ENCODE data around the gene WASHC3. TPM values are rescaled to one million over a fixed set of nuclear protein-coding genes. Genes with fewer than 3 reads are reported as not detected.

Gene WASHC3
- total RNA-seq, 2 donors from 2014 or later, result 44.1 to 52.6 TPM

DNA sequence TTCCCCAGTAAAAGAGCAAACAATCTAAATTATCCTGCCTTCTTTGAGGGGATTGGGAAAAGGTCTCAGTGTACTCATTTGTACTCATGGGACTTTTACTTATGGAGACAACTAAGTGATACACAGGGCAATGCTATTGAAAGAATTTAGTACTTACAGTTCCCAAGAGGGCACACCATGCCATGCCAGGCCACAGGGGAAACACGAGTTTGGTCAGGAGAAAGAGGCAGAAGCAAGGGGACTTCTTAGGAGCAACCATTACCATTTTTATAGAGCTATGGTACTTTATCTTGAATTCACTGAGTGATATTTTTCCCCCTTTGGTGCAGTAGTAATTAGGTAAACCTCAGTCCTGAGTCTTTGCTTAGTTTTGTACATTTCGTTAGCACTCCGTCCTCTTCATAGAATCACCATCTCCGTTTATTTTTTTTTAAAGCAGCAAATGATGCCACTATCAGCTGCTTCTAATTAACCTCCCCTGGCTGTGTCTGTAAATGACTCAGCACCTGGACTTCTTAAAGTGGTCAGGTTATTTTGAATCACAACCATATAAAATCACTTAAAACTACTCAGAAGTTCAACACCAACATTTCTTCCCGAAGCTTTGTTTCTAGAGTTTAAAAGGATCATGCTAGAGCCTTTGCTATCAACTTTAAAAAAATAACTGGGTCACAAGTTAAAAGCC is 5.9 kb upstream of the WASHC3 start:
- Histone ChIP-seq H3K4me1 (no peaks in the 10 kb centered on the region), H3K27ac (no peak overlapping the region), H3K27me3 (no peaks in the 10 kb centered on the region), H3K4me3 (no peak overlapping the region), H3K9me3 (no peaks in the 10 kb centered on the region), H3K36me3 (no peaks in the 10 kb centered on the region)
- TF ChIP-seq, protein P1, sequence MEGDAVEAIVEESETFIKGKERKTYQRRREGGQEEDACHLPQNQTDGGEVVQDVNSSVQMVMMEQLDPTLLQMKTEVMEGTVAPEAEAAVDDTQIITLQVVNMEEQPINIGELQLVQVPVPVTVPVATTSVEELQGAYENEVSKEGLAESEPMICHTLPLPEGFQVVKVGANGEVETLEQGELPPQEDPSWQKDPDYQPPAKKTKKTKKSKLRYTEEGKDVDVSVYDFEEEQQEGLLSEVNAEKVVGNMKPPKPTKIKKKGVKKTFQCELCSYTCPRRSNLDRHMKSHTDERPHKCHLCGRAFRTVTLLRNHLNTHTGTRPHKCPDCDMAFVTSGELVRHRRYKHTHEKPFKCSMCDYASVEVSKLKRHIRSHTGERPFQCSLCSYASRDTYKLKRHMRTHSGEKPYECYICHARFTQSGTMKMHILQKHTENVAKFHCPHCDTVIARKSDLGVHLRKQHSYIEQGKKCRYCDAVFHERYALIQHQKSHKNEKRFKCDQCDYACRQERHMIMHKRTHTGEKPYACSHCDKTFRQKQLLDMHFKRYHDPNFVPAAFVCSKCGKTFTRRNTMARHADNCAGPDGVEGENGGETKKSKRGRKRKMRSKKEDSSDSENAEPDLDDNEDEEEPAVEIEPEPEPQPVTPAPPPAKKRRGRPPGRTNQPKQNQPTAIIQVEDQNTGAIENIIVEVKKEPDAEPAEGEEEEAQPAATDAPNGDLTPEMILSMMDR (IDR thresholded peaks at IDR 0.05), result no peak
- no peak for DNase-seq (ENCODE audit: low spot score)

DNA sequence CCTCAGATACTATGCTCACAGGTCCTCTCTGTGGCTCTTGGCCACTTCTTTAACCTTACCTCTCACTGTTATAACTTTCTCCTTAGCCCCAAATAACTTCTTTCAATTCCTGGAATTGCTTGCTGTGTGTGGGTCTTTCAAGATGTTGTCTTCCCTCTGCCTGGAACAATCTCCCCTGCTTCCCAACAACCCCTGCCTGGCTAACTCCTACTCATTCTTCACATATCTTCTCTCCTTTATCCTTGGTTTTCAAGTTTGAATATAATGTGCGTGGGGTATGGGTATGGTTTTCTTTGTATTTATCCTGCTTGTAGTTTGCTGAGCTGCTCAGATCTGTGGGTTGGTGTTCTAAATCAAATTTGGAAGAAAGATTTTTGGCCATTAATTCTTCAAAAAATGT is 2.7 kb upstream of the WASHC3 start:
- H3K4me1 ChIP-seq, result peaks cover 0 to 4% of the 10 kb centered on the region in 2 donors
- DNase-seq (ENCODE audit: low spot score), result no peak
- no peak overlapping the region for H3K27ac ChIP-seq
- H3K4me3 ChIP-seq, result no peak overlapping the region
- H3K36me3 ChIP-seq, result no peaks in the 10 kb centered on the region
- TF ChIP-seq, protein P1 (IDR thresholded peaks at IDR 0.05), result no peak
- no peaks in the 10 kb centered on the region for H3K9me3 ChIP-seq
- no peaks in the 10 kb centered on the region for H3K27me3 ChIP-seq

DNA sequence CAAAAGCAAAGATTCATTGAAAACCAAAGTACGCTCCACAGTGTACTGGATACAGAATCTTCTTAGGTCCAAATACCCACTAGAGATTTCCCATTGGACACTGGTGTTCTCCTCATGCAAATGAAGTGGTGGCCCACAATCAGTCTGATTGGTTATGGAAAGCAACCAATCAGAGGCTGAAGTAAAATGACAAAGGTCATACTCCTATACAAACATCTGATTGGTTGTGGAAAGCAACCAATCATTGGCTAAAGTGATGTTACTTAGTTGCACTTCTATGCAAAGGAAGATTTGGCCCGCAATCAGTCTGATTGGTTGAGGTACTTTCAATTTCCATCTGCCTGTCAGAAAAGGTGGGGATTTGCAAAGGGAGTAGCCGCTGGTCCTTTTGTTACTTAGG is 1.3 kb upstream of the WASHC3 start:
- no peaks in the 10 kb centered on the region for H3K27me3 ChIP-seq
- TF ChIP-seq, protein P1 (IDR thresholded peaks at IDR 0.05), result no peak
- H3K4me3 ChIP-seq, result no peak overlapping the region
- peaks cover 0 to 4% of the 10 kb centered on the region in 2 donors for H3K4me1 ChIP-seq
- no peaks in the 10 kb centered on the region for H3K9me3 ChIP-seq
- no peaks in the 10 kb centered on the region for H3K36me3 ChIP-seq
- no peak overlapping the region for H3K27ac ChIP-seq
- no peak for DNase-seq (ENCODE audit: low spot score)

DNA sequence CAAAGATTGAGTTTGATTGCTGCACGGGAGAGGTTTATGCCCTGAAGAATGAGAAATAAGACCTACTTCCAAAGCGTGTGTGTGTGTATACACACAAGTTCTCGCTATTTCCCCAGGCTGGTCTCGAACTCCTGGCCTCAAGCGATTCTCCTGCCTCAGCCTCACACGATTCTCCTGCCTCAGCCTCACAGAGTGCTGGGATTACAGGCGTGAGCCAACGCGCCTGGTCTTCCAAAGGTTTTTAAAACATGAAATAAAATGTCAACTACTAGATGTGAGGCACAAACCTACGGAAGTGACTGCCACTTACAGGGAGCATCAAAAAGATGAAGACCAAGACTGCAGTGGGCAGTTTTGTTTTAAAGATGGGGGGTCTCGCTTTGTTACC is 622 bp upstream of the WASHC3 start:
- Histone ChIP-seq H3K27me3 (no peaks in the 10 kb centered on the region), H3K36me3 (no peaks in the 10 kb centered on the region), H3K4me1 (peaks cover 0 to 4% of the 10 kb centered on the region in 2 donors), H3K4me3 (peak overlapping the region; percentile 57 to 77), H3K9me3 (no peaks in the 10 kb centered on the region), H3K27ac (no peak overlapping the region)
- TF ChIP-seq, protein P1 (IDR thresholded peaks at IDR 0.05), result no peak
- no peak for DNase-seq (ENCODE audit: low spot score)

- H3K4me3 ChIP-seq, result peak overlapping the region; percentile 57 to 77
- TF ChIP-seq, protein P1 (IDR thresholded peaks at IDR 0.05), result no peak
- no peaks in the 10 kb centered on the region for H3K27me3 ChIP-seq
Observed at GRCh38 chr12:102061096-102061559, 663 bp downstream of the WASHC3 start.

DNA sequence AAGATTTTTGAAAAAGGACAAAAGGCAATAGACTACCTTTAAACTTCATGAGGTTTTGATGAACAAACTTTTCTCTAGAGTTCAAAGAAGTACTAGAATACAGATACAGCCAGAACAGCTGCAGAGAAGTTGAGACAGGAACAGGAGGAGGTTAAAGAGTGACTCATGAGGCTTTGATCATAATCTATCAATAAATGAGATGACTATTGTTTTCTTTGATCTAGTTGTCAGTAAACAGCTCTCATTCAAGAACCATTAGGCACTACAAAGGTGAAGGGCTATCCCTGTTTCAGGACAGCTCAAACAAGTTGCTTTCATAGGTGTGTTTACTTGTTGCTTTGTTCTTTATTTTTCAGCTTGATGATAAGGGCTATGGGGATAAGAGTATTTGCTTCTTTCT is 2.4 kb downstream of the WASHC3 start:
- Histone ChIP-seq H3K4me3 (no peak overlapping the region), H3K27me3 (no peaks in the 10 kb centered on the region), H3K36me3 (peaks cover 4% of the 10 kb centered on the region), H3K9me3 (no peaks in the 10 kb centered on the region), H3K4me1 (peaks cover 0 to 4% of the 10 kb centered on the region in 2 donors), H3K27ac (no peak overlapping the region)
- DNase-seq (ENCODE audit: low spot score), result no peak
- TF ChIP-seq, protein P1 (IDR thresholded peaks at IDR 0.05), result no peak

More at GRCh38 chr12:102061096-102061559, 663 bp downstream of the WASHC3 start:
- peak overlapping the region; percentile 76 to 87 for H3K27ac ChIP-seq
- no peak for DNase-seq (ENCODE audit: low spot score)
- no peaks in the 10 kb centered on the region for H3K36me3 ChIP-seq
- no peaks in the 10 kb centered on the region for H3K9me3 ChIP-seq
- H3K4me1 ChIP-seq, result peaks cover 0 to 4% of the 10 kb centered on the region in 2 donors
